Neural crest cell (in vitro differentiated cells): ENCODE results near the gene SIX5. TPM values are rescaled to one million over a fixed set of nuclear protein-coding genes. Genes with fewer than 3 reads are reported as not detected.
A peak's percentile ranks its signal among the peaks of the same experiment; 100 is the strongest.
"Not testable (repeated sequence)": the region's sequence is repeated elsewhere in the genome, so short reads cannot be mapped to it uniquely, and the experiment has no call there.

Experiments
- DNase-seq: peaks from one replicate; pipeline ENCODE4 v3.0.0; 2021; ENCODE audit warnings: low read depth, mixed read lengths, low spot score
- H3K27ac Mint-ChIP-seq: one replicate; pipeline ENCODE4 v1.8.0; 2021; ENCODE audit warnings: mild to moderate bottlenecking, mixed read lengths; ENCODE audit not compliant: unreplicated experiment
- H3K27me3 Mint-ChIP-seq: 2 replicates; pipeline ENCODE4 v1.8.0; 2021; ENCODE audit warnings: low read depth, mild to moderate bottlenecking, mixed read lengths
- H3K36me3 Mint-ChIP-seq: 2 replicates; pipeline ENCODE4 v1.8.0; 2021; ENCODE audit warnings: low read depth, mild to moderate bottlenecking, mixed read lengths
- H3K4me1 Mint-ChIP-seq: 2 replicates; pipeline ENCODE4 v1.8.0; 2021; ENCODE audit warnings: mixed read lengths
- H3K4me3 Mint-ChIP-seq: one replicate; pipeline ENCODE4 v1.8.0; 2021; ENCODE audit warnings: mild to moderate bottlenecking, mixed read lengths
- H3K9me3 Mint-ChIP-seq: 2 replicates; pipeline ENCODE4 v1.8.0; 2021; ENCODE audit warnings: mixed read lengths
- total RNA-seq: library from RNA; stranded (reverse); gene quantifications from 2 replicates; pipeline ENCODE4 v1.2.1, GENCODE V29; 2021
- TF ChIP-seq, protein P1 (sequence below): fragments of 200-600 bp; sonication (generic); conservative IDR thresholded peaks from 2 replicates; pipeline ENCODE4 v1.5.0; 2021; ENCODE audit warnings: antibody characterized with exemption, mild to moderate bottlenecking

SIX5 gene
- total RNA-seq, 1 donor from 2014 or later = 38.6 TPM

DNA sequence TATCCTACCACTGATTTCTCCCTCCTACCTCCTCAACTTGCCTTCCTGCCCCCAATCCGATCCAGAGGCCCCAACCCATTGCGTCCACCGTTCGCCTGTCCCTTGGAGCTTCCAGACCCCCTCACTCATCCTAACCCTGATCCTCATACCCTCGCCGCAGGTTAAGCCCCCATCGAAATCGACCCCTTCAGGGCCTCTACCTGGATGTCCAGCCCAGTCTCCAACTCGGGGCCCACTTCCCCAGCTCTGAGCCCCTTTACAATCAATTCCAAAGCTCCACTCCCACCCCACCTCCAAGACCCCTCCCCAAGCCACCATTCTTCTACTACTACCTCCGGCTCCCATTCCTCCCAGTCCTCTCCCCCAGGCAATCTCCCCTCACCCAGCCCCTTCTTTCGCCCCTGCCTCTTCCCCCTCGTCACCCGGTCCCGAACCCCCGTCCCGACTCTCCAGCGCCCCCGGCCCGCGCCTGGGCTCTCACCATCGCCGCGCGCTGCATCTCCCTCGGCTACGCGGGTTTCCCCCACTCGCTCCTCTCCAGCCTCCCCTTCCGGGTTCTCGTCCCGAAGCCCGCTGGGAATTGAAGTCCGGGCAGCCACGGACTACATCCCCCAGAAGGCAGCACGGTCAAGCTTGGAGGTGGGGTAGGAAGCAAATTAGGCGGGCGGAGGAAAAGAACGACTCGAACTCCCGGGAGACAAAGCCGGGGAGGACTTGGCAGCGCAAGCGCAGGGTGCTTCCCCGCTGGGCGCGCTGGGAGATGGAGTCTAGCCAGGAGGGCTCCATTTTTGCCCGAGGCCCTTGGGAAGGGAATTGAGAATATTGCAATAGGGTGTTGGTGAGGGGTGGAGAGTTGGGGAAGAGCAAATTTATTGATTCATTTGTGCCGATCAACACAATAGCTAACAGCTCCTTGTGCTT, 38.4 kb downstream of the SIX5 start, which contains the start of gene FBXO46:
Gene FBXO46, minus strand, starts transcription at position 529 of the 921 bp plus-strand sequence. CDS start 17,401 bp downstream, outside the sequence.
- no peaks in the 10 kb centered on the region for H3K36me3 Mint-ChIP-seq
- peak; percentile 86 for DNase-seq
- no peaks in the 10 kb centered on the region for H3K9me3 Mint-ChIP-seq
- H3K4me1 Mint-ChIP-seq = peaks cover 23% of the 10 kb centered on the region
- H3K27me3 Mint-ChIP-seq = no peaks in the 10 kb centered on the region
- TF ChIP-seq, protein P1, sequence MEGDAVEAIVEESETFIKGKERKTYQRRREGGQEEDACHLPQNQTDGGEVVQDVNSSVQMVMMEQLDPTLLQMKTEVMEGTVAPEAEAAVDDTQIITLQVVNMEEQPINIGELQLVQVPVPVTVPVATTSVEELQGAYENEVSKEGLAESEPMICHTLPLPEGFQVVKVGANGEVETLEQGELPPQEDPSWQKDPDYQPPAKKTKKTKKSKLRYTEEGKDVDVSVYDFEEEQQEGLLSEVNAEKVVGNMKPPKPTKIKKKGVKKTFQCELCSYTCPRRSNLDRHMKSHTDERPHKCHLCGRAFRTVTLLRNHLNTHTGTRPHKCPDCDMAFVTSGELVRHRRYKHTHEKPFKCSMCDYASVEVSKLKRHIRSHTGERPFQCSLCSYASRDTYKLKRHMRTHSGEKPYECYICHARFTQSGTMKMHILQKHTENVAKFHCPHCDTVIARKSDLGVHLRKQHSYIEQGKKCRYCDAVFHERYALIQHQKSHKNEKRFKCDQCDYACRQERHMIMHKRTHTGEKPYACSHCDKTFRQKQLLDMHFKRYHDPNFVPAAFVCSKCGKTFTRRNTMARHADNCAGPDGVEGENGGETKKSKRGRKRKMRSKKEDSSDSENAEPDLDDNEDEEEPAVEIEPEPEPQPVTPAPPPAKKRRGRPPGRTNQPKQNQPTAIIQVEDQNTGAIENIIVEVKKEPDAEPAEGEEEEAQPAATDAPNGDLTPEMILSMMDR = no peak
- peak within 1 kb of the TSS; percentile 95 for H3K27ac Mint-ChIP-seq
- H3K4me3 Mint-ChIP-seq = peak within 1 kb of the TSS; percentile 95

DNA sequence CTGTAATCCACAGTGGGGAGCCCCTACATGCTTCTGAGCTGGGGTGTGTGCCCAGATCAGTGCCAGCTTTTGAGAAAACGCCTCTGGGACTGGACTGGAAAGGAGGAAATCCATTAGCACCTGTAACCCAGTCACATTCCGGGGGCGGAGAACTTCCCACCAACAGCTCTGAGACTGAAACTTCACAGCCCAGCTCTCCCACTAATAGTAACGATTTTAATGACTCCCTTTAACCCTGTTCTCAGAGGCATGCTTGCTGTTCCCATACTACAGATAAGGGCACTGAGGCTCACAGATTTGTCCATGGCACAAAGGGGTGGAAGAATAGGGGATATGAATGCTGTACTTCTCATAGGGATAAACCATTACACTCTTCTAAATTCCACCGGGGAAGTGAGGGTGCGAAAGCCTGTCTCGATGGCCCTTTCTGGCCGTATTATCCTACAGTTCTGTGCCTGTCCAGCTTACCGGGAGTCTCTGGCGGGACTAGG, 39.2 kb downstream of the SIX5 start:
- H3K27ac Mint-ChIP-seq = peak overlapping the region; percentile 95
- no peak for DNase-seq
- H3K4me1 Mint-ChIP-seq = peaks cover 23% of the 10 kb centered on the region
- H3K27me3 Mint-ChIP-seq = no peaks in the 10 kb centered on the region
- no peaks in the 10 kb centered on the region for H3K36me3 Mint-ChIP-seq
- no peaks in the 10 kb centered on the region for H3K9me3 Mint-ChIP-seq
- peak overlapping the region; percentile 95 for H3K4me3 Mint-ChIP-seq
- TF ChIP-seq, protein P1 = no peak

DNA sequence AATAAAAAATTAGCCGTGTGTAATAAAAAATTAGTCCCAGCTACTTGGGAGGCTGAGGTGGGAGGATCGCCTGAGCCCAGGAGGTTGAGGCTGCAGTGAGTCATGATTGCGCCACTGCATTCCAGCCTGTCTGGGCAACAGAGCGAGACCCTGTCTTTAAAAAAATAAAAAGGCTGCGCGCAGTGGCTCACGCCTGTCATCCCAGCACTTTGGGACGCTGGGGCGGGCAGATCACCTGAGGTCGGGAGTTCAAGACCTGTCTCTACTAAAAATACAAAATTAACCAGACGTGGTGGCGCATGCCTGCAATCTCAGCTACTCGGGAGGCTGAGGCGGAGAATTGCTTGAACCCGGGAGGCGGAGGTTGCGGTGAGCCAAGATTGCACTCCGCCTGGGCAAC, 40.4 kb downstream of the SIX5 start:
- H3K27ac Mint-ChIP-seq, H3K36me3 Mint-ChIP-seq, H3K27me3 Mint-ChIP-seq: not testable (repeated sequence)

DNA sequence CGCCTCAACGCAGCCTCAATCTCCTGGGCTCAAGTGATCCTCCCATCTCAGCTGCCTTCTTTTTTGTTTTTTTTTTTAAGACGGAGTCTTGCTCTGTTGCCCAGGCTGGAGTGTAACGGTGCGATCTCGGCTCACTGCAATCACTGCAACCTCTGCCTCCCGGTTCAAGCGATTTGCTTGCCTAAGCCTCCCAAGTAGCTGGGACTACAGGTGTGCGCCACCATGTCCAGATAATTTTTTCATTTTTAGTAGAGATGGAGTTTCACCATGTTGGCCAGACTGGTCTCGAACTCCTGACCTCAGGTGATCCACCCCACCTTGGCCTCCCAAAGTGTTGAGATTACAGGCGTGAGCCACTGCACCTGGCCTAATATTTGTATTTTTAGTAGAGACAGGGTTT, 49.0 kb downstream of the SIX5 start:
- peaks cover 38% of the 10 kb centered on the region for H3K4me1 Mint-ChIP-seq
- H3K9me3 Mint-ChIP-seq, H3K27ac Mint-ChIP-seq, H3K4me3 Mint-ChIP-seq, DNase-seq, H3K36me3 Mint-ChIP-seq, H3K27me3 Mint-ChIP-seq: not testable (repeated sequence)

More for the DNA sequence above, 40.4 kb downstream of the SIX5 start:
- DNase-seq, H3K9me3 Mint-ChIP-seq: not testable (repeated sequence)
- Mint-ChIP-seq H3K4me3 (peak overlapping the region; percentile 83), H3K4me1 (peaks cover 23% of the 10 kb centered on the region)

DNA sequence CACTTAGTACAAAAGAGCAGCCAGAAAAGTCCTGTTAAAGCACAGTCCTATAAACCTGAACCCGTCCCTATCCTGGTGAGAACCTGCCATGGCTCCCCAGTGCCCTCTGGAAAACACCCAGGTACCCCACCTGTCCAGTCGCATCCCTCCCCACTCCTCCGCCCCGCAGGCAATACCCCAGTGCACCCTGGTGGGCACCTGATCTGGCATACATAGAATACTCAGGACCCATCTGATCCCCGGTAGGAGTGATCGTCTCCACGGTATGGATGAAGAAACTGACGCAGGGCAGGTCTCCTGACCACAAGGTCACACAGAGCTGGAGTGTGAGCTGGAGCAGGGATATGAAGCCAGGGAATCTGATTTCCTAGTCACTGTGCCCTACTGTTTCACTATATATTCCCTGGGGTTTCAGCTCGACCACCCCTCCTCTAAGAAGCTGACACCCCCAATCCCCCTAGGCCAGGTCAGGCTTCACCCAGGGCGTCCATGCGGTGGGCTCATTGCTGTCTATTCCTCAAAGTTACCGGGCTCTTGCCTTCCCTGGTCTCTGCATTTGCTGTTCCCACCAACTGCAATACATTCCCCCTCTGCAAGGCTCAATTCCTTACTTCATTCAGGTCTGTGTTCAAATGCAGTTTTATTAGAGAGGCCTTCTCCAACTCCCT, 50.9 kb downstream of the SIX5 start:
- Mint-ChIP-seq H3K4me3 (peak overlapping the region; percentile 96), H3K27me3 (no peaks in the 10 kb centered on the region)

More for the DNA sequence above, 50.9 kb downstream of the SIX5 start:
- TF ChIP-seq, protein P1 = no peak
- peak overlapping the region; percentile 99 for H3K27ac Mint-ChIP-seq
- DNase-seq = no peak
- H3K36me3 Mint-ChIP-seq = peaks cover 9% of the 10 kb centered on the region
- no peaks in the 10 kb centered on the region for H3K9me3 Mint-ChIP-seq
- peaks cover 42% of the 10 kb centered on the region for H3K4me1 Mint-ChIP-seq
